Measurements from ENCODE around the gene PHLDB1. TPM values are rescaled to one million over a fixed set of nuclear protein-coding genes. Genes with fewer than 3 reads are reported as not detected.
A peak's percentile ranks its signal among the peaks of the same experiment; 100 is the strongest.

The PHLDB1 gene
- total and polyA plus RNA-seq, 2 of the 8 experiments (the other 6 are each of a cell fraction or from before 2014, with no cell fraction given), result 53.9 to 74.8 TPM

DNA sequence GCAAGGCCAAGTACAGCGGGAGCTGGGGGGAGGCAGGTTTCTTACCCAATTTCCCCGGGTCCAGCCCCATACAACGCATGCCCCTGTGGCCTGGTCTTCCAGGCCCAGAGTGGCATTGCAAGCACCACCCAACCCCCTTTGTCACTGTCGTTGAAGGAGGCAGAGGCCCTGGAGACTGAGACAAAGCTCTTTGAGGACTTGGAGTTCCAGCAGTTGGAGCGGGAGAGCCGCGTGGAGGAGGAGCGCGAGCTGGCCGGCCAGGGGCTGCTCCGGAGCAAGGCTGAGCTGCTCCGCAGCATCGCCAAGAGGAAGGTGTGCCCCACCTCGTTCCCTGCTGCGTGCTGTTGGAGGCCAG, 27.8 kb downstream of the PHLDB1 start (continued):
- TF ChIP-seq SRF (IDR thresholded peaks at IDR 0.05; ENCODE audit: low read depth, low read length) (no peak), MAFK (IDR thresholded peaks at IDR 0.05; ENCODE audit: low read depth, low read length) (no peak), BRCA1 (IDR thresholded peaks at IDR 0.05; ENCODE audit: low read depth, low read length) (no peak), POLR2A (IDR thresholded peaks at IDR 0.05; ENCODE audit: control extremely low read depth in 1 of 2, low read depth in 2 of 2, low read length in 2 of 2) (peak; percentile 26 to 65; a peak in 2 of 3 replicates), BACH1 (IDR thresholded peaks at IDR 0.05; ENCODE audit: low read length) (no peak), SAP30 (IDR thresholded peaks at IDR 0.05; ENCODE audit: insufficient read depth, insufficient replicate concordance, low read length) (peak; percentile 63), RNF2 (IDR thresholded peaks at IDR 0.05; ENCODE audit: borderline replicate concordance, low read depth, low read length, missing control alignments, poor library complexity, severe bottlenecking) (no peak), SIRT6 (IDR thresholded peaks at IDR 0.05; ENCODE audit: low read length) (no peak), CBX5 (IDR thresholded peaks at IDR 0.05; ENCODE audit: low read depth, low read length) (no peak)

Measured in H1 (cell line).